Retinal pigment epithelial cell (primary cell): Measurements from ENCODE around the gene SEC61B.

Experiments used
- DNase-seq: peaks from one replicate; pipeline ENCODE4 v3.0.0-alpha.2; 2010; ENCODE audit warnings: low read depth
- H3K4me3 ChIP-seq: 2 replicates; pipeline ENCODE4 v1.5.1; 2011; ENCODE audit warnings: mild to moderate bottlenecking, low read length, control low read depth, moderate library complexity
- TF ChIP-seq, protein P1 (sequence below): conservative IDR thresholded peaks from 2 replicates; pipeline ENCODE4 v1.5.1; 2011; ENCODE audit warnings: low read depth, low read length, control low read depth, inconsistent platforms

The SEC61B gene

DNA sequence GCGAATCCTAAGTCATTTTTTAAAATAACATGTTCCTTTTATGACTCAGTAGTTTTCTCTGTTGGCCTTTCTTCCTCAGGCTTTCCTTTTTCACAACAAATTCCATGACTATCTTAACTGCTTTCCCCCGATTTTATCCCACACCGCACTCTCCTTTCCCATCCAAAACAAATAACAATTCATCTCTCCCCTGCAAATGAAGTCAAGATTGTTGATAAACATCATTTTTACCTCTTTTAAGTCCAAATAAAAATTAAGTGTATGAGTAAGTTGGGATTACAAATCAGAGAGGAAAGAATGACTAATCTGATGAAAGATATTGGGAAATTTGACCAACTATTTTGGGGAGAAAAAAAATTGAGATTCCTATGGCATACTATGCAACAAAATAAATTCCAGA, 47.3 kb downstream of the SEC61B start:
- TF ChIP-seq, protein P1, sequence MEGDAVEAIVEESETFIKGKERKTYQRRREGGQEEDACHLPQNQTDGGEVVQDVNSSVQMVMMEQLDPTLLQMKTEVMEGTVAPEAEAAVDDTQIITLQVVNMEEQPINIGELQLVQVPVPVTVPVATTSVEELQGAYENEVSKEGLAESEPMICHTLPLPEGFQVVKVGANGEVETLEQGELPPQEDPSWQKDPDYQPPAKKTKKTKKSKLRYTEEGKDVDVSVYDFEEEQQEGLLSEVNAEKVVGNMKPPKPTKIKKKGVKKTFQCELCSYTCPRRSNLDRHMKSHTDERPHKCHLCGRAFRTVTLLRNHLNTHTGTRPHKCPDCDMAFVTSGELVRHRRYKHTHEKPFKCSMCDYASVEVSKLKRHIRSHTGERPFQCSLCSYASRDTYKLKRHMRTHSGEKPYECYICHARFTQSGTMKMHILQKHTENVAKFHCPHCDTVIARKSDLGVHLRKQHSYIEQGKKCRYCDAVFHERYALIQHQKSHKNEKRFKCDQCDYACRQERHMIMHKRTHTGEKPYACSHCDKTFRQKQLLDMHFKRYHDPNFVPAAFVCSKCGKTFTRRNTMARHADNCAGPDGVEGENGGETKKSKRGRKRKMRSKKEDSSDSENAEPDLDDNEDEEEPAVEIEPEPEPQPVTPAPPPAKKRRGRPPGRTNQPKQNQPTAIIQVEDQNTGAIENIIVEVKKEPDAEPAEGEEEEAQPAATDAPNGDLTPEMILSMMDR, result no peak
- H3K4me3 ChIP-seq, result no peak overlapping the region
- DNase-seq, result no peak

DNA sequence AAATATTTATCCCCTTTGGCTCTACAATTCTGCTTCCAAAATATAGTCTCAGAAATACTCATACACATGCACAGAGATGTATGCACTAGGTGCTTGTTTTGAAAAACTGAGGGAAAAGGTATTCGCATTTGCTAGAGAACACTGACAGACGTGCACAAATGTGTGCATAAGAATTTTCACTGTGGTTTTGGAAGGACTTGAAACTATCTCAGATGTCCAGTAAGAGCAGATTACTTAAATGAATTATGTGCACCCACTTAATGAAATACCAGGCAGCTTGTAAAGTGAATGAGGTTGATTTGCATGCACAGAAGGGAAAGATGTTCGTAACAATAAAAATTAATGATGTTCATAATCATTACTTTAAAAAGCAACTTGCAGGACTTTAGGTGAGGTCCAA, 48.4 kb downstream of the SEC61B start:
- DNase-seq, result no peak
- H3K4me3 ChIP-seq, result no peak overlapping the region
- TF ChIP-seq, protein P1, result no peak

DNA sequence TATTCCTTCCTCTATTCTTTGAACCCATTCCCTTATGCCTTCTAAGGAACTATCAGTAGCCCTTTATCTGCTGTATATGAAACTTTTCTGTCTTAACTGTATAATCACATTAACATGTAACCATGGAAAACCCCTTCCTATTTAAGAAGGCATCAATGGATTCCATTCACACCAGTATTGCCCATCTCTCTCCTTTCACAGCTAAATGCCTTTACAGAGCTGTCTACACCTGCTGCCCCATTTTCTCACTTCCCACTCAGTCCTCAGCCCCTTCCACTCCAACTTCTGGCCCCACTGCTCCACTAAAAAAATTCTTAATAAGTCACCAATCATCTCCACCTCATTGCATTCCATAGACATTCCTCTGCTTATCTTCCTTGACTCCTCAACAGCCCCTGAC, 50.8 kb downstream of the SEC61B start:
- no peak overlapping the region for H3K4me3 ChIP-seq
- DNase-seq, result no peak
- TF ChIP-seq, protein P1, result no peak

DNA sequence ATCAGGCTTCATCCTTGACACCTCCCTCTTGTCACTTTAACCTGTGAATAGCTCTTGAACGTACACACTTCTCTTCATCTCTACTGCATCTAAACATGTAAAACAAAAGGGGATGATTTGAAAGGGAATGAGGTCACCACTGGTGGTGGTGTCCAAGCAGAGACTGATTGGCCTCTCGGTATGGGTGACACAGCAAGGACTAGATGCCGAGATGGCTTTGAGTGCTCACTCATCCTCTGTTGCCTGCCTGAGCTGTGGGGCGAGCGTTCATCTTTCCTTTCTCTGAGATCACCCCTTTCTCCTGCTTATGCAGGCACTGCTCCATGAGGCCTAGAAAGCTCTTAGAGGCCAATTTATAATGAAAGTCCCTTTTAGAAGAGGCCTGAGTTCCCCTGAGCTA, 51.9 kb downstream of the SEC61B start:
- TF ChIP-seq, protein P1, result no peak
- no peak overlapping the region for H3K4me3 ChIP-seq
- DNase-seq, result no peak

DNA sequence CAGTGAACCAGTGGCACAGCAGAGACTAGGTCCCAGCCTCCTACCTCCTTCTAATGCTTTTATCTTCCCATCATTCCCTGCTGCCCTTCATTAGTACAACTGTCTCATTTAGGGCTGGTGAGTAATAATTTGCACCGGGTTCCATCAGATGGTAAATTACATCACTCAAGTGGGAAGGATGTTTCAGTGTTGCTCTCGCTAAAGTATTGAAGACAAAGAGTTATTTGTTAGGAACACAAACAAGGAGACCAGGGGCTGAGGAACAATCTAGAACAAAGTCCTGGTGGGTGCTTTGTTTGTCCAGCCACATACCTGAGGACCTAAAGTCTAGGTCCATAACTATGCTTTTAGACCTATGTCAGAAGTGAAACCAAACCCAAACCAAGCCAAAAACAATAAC, 52.4 kb downstream of the SEC61B start:
- TF ChIP-seq, protein P1, result no peak
- no peak overlapping the region for H3K4me3 ChIP-seq
- DNase-seq, result no peak
